ENCODE measurements around the gene WNT3A.

DNA sequence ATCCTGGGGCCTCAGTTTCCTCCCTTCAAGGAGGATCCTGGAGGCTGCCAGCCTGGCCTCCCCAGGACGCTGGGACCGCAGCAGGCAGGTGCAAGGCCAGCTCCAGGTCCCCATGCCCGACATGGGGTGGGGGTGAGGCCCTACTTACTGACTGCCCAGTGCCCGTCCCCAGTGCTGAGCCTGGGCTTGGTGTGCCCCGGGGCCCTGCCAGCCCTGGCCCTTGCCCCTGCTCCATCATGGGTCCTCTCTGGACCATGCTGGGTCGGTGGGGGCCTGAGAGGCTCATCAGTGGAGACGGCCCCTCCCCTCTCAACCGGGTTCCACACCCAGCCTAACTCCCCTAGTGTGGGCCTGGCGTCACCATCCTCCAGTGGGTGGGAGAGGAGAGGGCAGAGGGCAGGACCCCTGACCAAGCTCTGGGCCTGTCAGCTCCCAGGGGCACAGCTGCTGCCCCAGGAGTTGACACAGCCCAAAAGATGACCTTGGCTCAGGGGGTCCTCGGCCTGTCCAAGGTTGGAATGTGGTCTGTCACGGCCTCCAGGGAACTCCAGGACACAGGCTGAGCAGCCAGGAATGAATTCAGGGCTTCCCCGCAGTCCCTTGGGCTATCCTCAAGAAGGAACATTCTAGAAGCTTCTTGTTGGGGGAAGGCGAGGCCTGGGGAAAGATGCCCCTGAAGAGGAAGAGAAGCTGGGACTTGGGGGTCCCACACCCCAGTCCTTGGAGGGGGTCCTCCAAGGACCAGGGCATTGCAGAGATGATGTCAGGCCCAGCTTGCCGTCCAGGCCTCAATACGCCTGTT lies 58.1 kb downstream of the WNT3A start:
- TF ChIP-seq POU2F2 (IDR thresholded peaks at IDR 0.05; ENCODE audit: low read depth, low read length): no peak
- TF ChIP-seq PAX5 (IDR thresholded peaks at IDR 0.05; ENCODE audit: insufficient read depth, low read length, severe bottlenecking): no peak
- no peak for TF ChIP-seq POLR2AphosphoS5 (IDR thresholded peaks at IDR 0.05; ENCODE audit: low read depth, low read length)

Measured in GM12891 (cell line).